H9 (cell line): ENCODE measurements around the gene ARPC1B. TPM values are rescaled to one million over a fixed set of nuclear protein-coding genes. Genes with fewer than 3 reads are reported as not detected.

Source experiments
- DNase-seq: peaks from one replicate; pipeline ENCODE4 v3.0.0-alpha.2; 2017
- H2AFZ ChIP-seq: one replicate; pipeline ENCODE4 v1.6.1; 2013; ENCODE audit warnings: mild to moderate bottlenecking, low read length, control low read depth, moderate library complexity
- H2AK5ac ChIP-seq: 2 replicates; pipeline ENCODE4 v1.6.1; 2013; ENCODE audit warnings: low read length, control low read depth, mixed read lengths; ENCODE audit not compliant: insufficient read length
- H2BK120ac ChIP-seq: one replicate; pipeline ENCODE4 v1.6.1; 2013; ENCODE audit warnings: low read depth, mild to moderate bottlenecking, low read length, control low read depth, inconsistent platforms; ENCODE audit not compliant: poor library complexity, severe bottlenecking
- H2BK12ac ChIP-seq: 2 replicates; pipeline ENCODE4 v1.6.1; 2013; ENCODE audit warnings: low read length, control low read depth, mixed read lengths, low read depth; ENCODE audit not compliant: insufficient read length
- H2BK15ac ChIP-seq: 2 replicates; pipeline ENCODE4 v1.6.1; 2013; ENCODE audit warnings: low read depth, low read length, control low read depth
- H2BK20ac ChIP-seq: one replicate; pipeline ENCODE4 v1.6.1; 2013; ENCODE audit warnings: low read depth, mild to moderate bottlenecking, low read length, control low read depth, inconsistent platforms; ENCODE audit not compliant: poor library complexity, severe bottlenecking
- H2BK5ac ChIP-seq: 2 replicates; pipeline ENCODE4 v1.6.1; 2013; ENCODE audit warnings: low read length, control low read depth, mixed read lengths; ENCODE audit not compliant: insufficient read length
- H3K14ac ChIP-seq: 2 replicates; pipeline ENCODE4 v1.6.1; 2013; ENCODE audit warnings: low read length, control low read depth; ENCODE audit not compliant: insufficient read depth
- H3K18ac ChIP-seq: 2 replicates; pipeline ENCODE4 v1.6.1; 2013; ENCODE audit warnings: low read depth, mild to moderate bottlenecking, mixed read lengths, low read length, control low read depth; ENCODE audit not compliant: insufficient read length
- H3K23ac ChIP-seq: 2 replicates; pipeline ENCODE4 v1.6.1; 2013; ENCODE audit warnings: low read length, control low read depth, mixed read lengths, low read depth; ENCODE audit not compliant: insufficient read length
- H3K23me2 ChIP-seq: 2 replicates; pipeline ENCODE4 v1.6.1; 2013; ENCODE audit warnings: low read depth, mild to moderate bottlenecking, mixed read lengths, low read length, control low read depth; ENCODE audit not compliant: insufficient read length, poor library complexity, severe bottlenecking
- H3K27ac ChIP-seq: 2 replicates; pipeline ENCODE4 v1.5.1; 2013; ENCODE audit warnings: low read length, control low read depth, mixed read lengths, low read depth; ENCODE audit not compliant: insufficient read length
- H3K27me3 ChIP-seq: 2 replicates; pipeline ENCODE4 v1.6.1; 2013; ENCODE audit warnings: low read length, control low read depth, inconsistent platforms; ENCODE audit not compliant: insufficient read depth
- H3K4ac ChIP-seq: 2 replicates; pipeline ENCODE4 v1.6.1; 2013; ENCODE audit warnings: low read depth, mild to moderate bottlenecking, control low read depth, inconsistent platforms, low read length, moderate library complexity
- H3K4me1 ChIP-seq: 2 replicates; pipeline ENCODE4 v1.6.1; 2013; ENCODE audit warnings: low read length, control low read depth, inconsistent platforms; ENCODE audit not compliant: insufficient read depth
- H3K4me2 ChIP-seq: 2 replicates; pipeline ENCODE4 v1.6.1; 2013; ENCODE audit warnings: low read length, control low read depth, mixed read lengths; ENCODE audit not compliant: insufficient read length, insufficient read depth
- H3K56ac ChIP-seq: 2 replicates; pipeline ENCODE4 v1.6.1; 2013; ENCODE audit warnings: low read depth, mild to moderate bottlenecking, mixed read lengths, low read length, control low read depth; ENCODE audit not compliant: insufficient read length
- H3K79me1 ChIP-seq: 2 replicates; pipeline ENCODE4 v1.6.1; 2013; ENCODE audit warnings: low read depth, mild to moderate bottlenecking, moderate library complexity, low read length, control low read depth, inconsistent platforms; ENCODE audit not compliant: insufficient read depth, poor library complexity, severe bottlenecking
- H3K79me2 ChIP-seq: 2 replicates; pipeline ENCODE4 v1.6.1; 2013; ENCODE audit warnings: low read length, control low read depth, inconsistent platforms; ENCODE audit not compliant: insufficient read depth
- H3K9ac ChIP-seq: 2 replicates; pipeline ENCODE4 v1.6.1; 2013; ENCODE audit warnings: low read length, control low read depth, mixed read lengths; ENCODE audit not compliant: insufficient read length; ENCODE audit errors: extremely low read depth
- H3K9me3 ChIP-seq: one replicate; pipeline ENCODE4 v1.6.1; 2013; ENCODE audit warnings: low read depth, low read length, inconsistent platforms; ENCODE audit not compliant: control insufficient read depth
- H3T11ph ChIP-seq: one replicate; pipeline ENCODE4 v1.6.1; 2013; ENCODE audit warnings: mild to moderate bottlenecking, low read length, control low read depth, inconsistent platforms
- H4K20me1 ChIP-seq: one replicate; pipeline ENCODE4 v1.6.1; 2013; ENCODE audit not compliant: control insufficient read depth, insufficient read length, insufficient read depth
- H4K5ac ChIP-seq: 2 replicates; pipeline ENCODE4 v1.6.1; 2013; ENCODE audit warnings: low read depth, mild to moderate bottlenecking, mixed read lengths, low read length, control low read depth; ENCODE audit not compliant: insufficient read length
- H4K8ac ChIP-seq: replicated peaks from 2 replicates; pipeline ENCODE4 v1.6.1; 2013; ENCODE audit warnings: low read length, control low read depth, mixed read lengths, low read depth; ENCODE audit not compliant: insufficient read length
- H4K91ac ChIP-seq: 2 replicates; pipeline ENCODE4 v1.6.1; 2013; ENCODE audit warnings: low read depth, mild to moderate bottlenecking, moderate library complexity, mixed read lengths, low read length, control low read depth; ENCODE audit not compliant: insufficient read length
- H3K27ac Mint-ChIP-seq, 3 experiments: 2 replicates in 2 of 3; 3 replicates in 1 of 3; pipeline ENCODE4 v1.8.0; 2020 to 2021; ENCODE audit warnings: mixed read lengths in 3 of 3, mild to moderate bottlenecking in 1 of 3, moderate library complexity in 1 of 3
- H3K27me3 Mint-ChIP-seq: 2 replicates; pipeline ENCODE4 v1.8.0; 2021; ENCODE audit warnings: low read depth, mild to moderate bottlenecking, moderate library complexity, mixed read lengths
- H3K36me3 Mint-ChIP-seq, 3 experiments: 2 replicates in 2 of 3; 3 replicates in 1 of 3; pipeline ENCODE4 v1.8.0; 2020 to 2021; ENCODE audit warnings: low read depth in 3 of 3, mixed read lengths in 3 of 3; ENCODE audit not compliant: insufficient read depth in 1 of 3
- H3K4me1 Mint-ChIP-seq, 2 experiments: 2 replicates each; pipeline ENCODE4 v1.8.0; 2020; ENCODE audit warnings: mixed read lengths in 2 of 2
- H3K4me3 Mint-ChIP-seq, 2 experiments: 2 replicates in 1 of 2; 3 replicates in 1 of 2; pipeline ENCODE4 v1.8.0; 2020 to 2021; ENCODE audit warnings: mild to moderate bottlenecking in 2 of 2, mixed read lengths in 2 of 2, moderate library complexity in 1 of 2
- H3K9me3 Mint-ChIP-seq, 2 experiments: 2 replicates in 1 of 2; 3 replicates in 1 of 2; pipeline ENCODE4 v1.8.0; 2020; ENCODE audit warnings: mild to moderate bottlenecking in 2 of 2, mixed read lengths in 2 of 2, moderate library complexity in 1 of 2
- CTCF ChIP-seq: fragments of 200-600 bp; sonication (generic); conservative IDR thresholded peaks from 3 replicates; pipeline ENCODE4 v1.8.0; 2021; ENCODE audit warnings: antibody characterized with exemption, mild to moderate bottlenecking
- WGBS: extraction: QIAGEN DNeasy Blood & Tissue Kit; methylation state at CpG from one replicate; pipeline ENCODE4 v1.1.7; 2013; ENCODE audit warnings: missing lambda C conversion rate, low lambda C conversion rate, mixed read lengths; ENCODE audit not compliant: insufficient read length; ENCODE audit errors: extremely low coverage; 5-methylcytosine and 5-hydroxymethylcytosine counted together
- total RNA-seq: library from RNA; stranded (reverse); gene quantifications from 2 replicates; pipeline ENCODE4 v1.2.1, GENCODE V29; 2021

ARPC1B gene
- total RNA-seq, 1 experiment from 2014 or later = 56.3 TPM

- no peak overlapping the region for H4K91ac ChIP-seq
- no peak overlapping the region for H3K23ac ChIP-seq
- H2BK20ac ChIP-seq = no peak overlapping the region
- H3K14ac ChIP-seq = no peak overlapping the region
- H3K23me2 ChIP-seq = peaks cover 3% of the 10 kb centered on the region
- H3K18ac ChIP-seq = no peak overlapping the region
- H3K27ac Mint-ChIP-seq = peak overlapping the region in 1 of 3 experiments; percentile 89; a peak in 5 of 7 replicates
- no peaks in the 10 kb centered on the region for H3K9me3 Mint-ChIP-seq
- no peak overlapping the region for H2AFZ ChIP-seq
- H3K27ac ChIP-seq = no peak overlapping the region
- no CpG with 5 or more reads among the region's 11 CpGs for WGBS
- no peak overlapping the region for H4K5ac ChIP-seq
- H3K4me1 ChIP-seq = peaks cover 3% of the 10 kb centered on the region; the same call in 1 of the 2 replicates
- no peaks in the 10 kb centered on the region for H3K79me1 ChIP-seq
- H3T11ph ChIP-seq = no peak overlapping the region
- DNase-seq = peak; percentile 69
- H3K4me2 ChIP-seq = no peak overlapping the region
- H3K56ac ChIP-seq = no peak overlapping the region
- H3K27me3 ChIP-seq = no peaks in the 10 kb centered on the region
- peaks cover 7 to 13% of the 10 kb centered on the region in 2 experiments for H3K4me1 Mint-ChIP-seq
- H3K9me3 ChIP-seq = no peaks in the 10 kb centered on the region
- H3K9ac ChIP-seq = no peak overlapping the region
- H2BK12ac ChIP-seq = no peak overlapping the region
- H3K4ac ChIP-seq = no peak overlapping the region
- no peak overlapping the region for H2BK5ac ChIP-seq
- peaks cover 12 to 49% (median 39%) of the 10 kb centered on the region in 3 experiments; a peak in 6 of 7 replicates for H3K36me3 Mint-ChIP-seq
- H4K20me1 ChIP-seq = no peaks in the 10 kb centered on the region
- no peaks in the 10 kb centered on the region for H3K79me2 ChIP-seq
- H2BK120ac ChIP-seq = no peak overlapping the region
- H3K27me3 Mint-ChIP-seq = no peaks in the 10 kb centered on the region
- no peak for TF ChIP-seq CTCF
- H4K8ac ChIP-seq = no peak overlapping the region
- no peak overlapping the region for H3K4me3 Mint-ChIP-seq
- H2AK5ac ChIP-seq = no peak overlapping the region
- H2BK15ac ChIP-seq = no peak overlapping the region
Measured at GRCh38 chr7:99366646-99367045, 7.9 kb upstream of the ARPC1B start.
